H1 (cell line): Measurements from ENCODE around the gene GLS. TPM values are rescaled to one million over a fixed set of nuclear protein-coding genes. Genes with fewer than 3 reads are reported as not detected.

Source experiments
- CTCF ChIA-PET: fragments of 300-600 bp; sonication (Branson Sonifier 250); formaldehyde crosslinking; loops from one replicate; lab custom pipeline; 2021; ENCODE audit not compliant: partially characterized antibody; lab: Charles Lee
- POLR2A ChIA-PET: fragments of 300-600 bp; sonication (Branson Sonifier 250); formaldehyde crosslinking; loops from one replicate; lab custom pipeline; 2021; ENCODE audit warnings: inconsistent platforms; ENCODE audit not compliant: partially characterized antibody; lab: Charles Lee
- DNase-seq, 2 experiments: peaks; one replicate each; pipeline versions ENCODE4 v3.0.0 to v3.0.0-alpha.2; 2010 to 2022; ENCODE audit warnings: low spot score in 2 of 2, low read depth in 1 of 2, mixed read lengths in 1 of 2
- FAIRE-seq: peaks from 2 replicates; lab custom pipeline; 2011; peaks lifted over from hg19 to GRCh38; lab: Jason Lieb, UNC
- H2AFZ ChIP-seq: 2 replicates; pipeline ENCODE4 v1.8.1; 2012; ENCODE audit warnings: low read length, inconsistent platforms
- H2AK5ac ChIP-seq: 2 replicates; pipeline ENCODE4 v1.6.1; 2013; ENCODE audit warnings: low read depth, low read length
- H2BK120ac ChIP-seq: replicated peaks from 2 replicates; pipeline ENCODE3; 2013; ENCODE audit warnings: low read depth, low read length, inconsistent platforms
- H2BK12ac ChIP-seq: 2 replicates; pipeline ENCODE4 v1.6.1; 2013; ENCODE audit warnings: low read depth, low read length
- H2BK15ac ChIP-seq: 2 replicates; pipeline ENCODE4 v1.6.1; 2013; ENCODE audit warnings: low read length
- H2BK20ac ChIP-seq: 2 replicates; pipeline ENCODE4 v1.6.1; 2013; ENCODE audit warnings: low read length
- H2BK5ac ChIP-seq: 2 replicates; pipeline ENCODE4 v1.6.1; 2013; ENCODE audit warnings: low read depth, low read length
- H3K14ac ChIP-seq: 2 replicates; pipeline ENCODE4 v1.6.1; 2013; ENCODE audit warnings: inconsistent platforms; ENCODE audit not compliant: insufficient read length
- H3K18ac ChIP-seq: 2 replicates; pipeline ENCODE4 v1.6.1; 2013; ENCODE audit warnings: low read length; ENCODE audit errors: extremely low read depth
- H3K23ac ChIP-seq: 2 replicates; pipeline ENCODE4 v1.6.1; 2013; ENCODE audit warnings: inconsistent platforms; ENCODE audit not compliant: insufficient read length
- H3K23me2 ChIP-seq: 2 replicates; pipeline ENCODE4 v1.6.1; 2013; ENCODE audit warnings: low read depth, low read length
- H3K27ac ChIP-seq: 2 replicates; pipeline ENCODE4 v1.6.1; 2011; ENCODE audit warnings: low read depth, low read length, inconsistent platforms
- H3K27me3 ChIP-seq, 4 experiments: replicated peaks in 1 of 4; 1 replicate in 1 of 4; 2 replicates in 3 of 4; pipeline versions ENCODE4 v1.6.1 to v1.8.1; 2011 to 2013; ENCODE audit warnings: low read length in 3 of 4, mild to moderate bottlenecking in 3 of 4, inconsistent platforms in 2 of 4, mixed read lengths in 2 of 4, moderate library complexity in 1 of 4; ENCODE audit not compliant: control insufficient read depth in 3 of 4, insufficient read depth in 3 of 4; ENCODE audit errors: extremely low read depth in 1 of 4
- H3K36me3 ChIP-seq, 4 experiments: 2 replicates each; pipeline versions ENCODE4 v1.6.1 to v1.8.1; 2011 to 2013; ENCODE audit warnings: mild to moderate bottlenecking in 4 of 4, low read length in 3 of 4, moderate library complexity in 2 of 4, control low read depth in 1 of 4, inconsistent platforms in 1 of 4; ENCODE audit not compliant: insufficient read depth in 4 of 4, control insufficient read depth in 2 of 4
- H3K4ac ChIP-seq: replicated peaks from 2 replicates; pipeline ENCODE3; 2013; ENCODE audit warnings: low read length, low read depth, mixed read lengths, inconsistent platforms; ENCODE audit not compliant: insufficient read length
- H3K4me1 ChIP-seq, 4 experiments: replicated peaks in 1 of 4; 1 replicate in 1 of 4; 2 replicates in 3 of 4; pipeline versions ENCODE4 v1.6.1 to v1.8.1; 2011 to 2013; ENCODE audit warnings: low read length in 3 of 4, inconsistent platforms in 2 of 4, mixed read lengths in 1 of 4; ENCODE audit not compliant: insufficient read depth in 4 of 4, control insufficient read depth in 3 of 4
- H3K4me2 ChIP-seq, 2 experiments: 2 replicates each; pipeline versions ENCODE4 v1.6.1 to v1.8.1; 2011 to 2013; ENCODE audit warnings: low read depth in 2 of 2, low read length in 2 of 2, control low read depth in 1 of 2, inconsistent platforms in 1 of 2, mild to moderate bottlenecking in 1 of 2; ENCODE audit not compliant: insufficient read depth in 1 of 2
- H3K4me3 ChIP-seq, 4 experiments: fragments of 200-600, 300-600 bp in 1 of 4; sonication (generic), shearing (Covaris generic), sonication (Bioruptor Twin) in 1 of 4; 2 replicates each; pipeline versions ENCODE4 v1.5.1 to v1.8.1; 2011 to 2016; ENCODE audit warnings: low read length in 4 of 4, low read depth in 3 of 4, control low read depth in 2 of 4, inconsistent platforms in 2 of 4, mild to moderate bottlenecking in 2 of 4, mixed read lengths in 1 of 4, moderate library complexity in 1 of 4; ENCODE audit not compliant: insufficient read depth in 2 of 4; ENCODE audit errors: extremely low read depth in 1 of 4
- H3K56ac ChIP-seq: replicated peaks from 2 replicates; pipeline ENCODE3; 2013; ENCODE audit warnings: low read depth, mild to moderate bottlenecking, mixed read lengths, low read length, inconsistent platforms; ENCODE audit not compliant: insufficient read length
- H3K79me1 ChIP-seq: 2 replicates; pipeline ENCODE4 v1.6.1; 2013; ENCODE audit warnings: low read depth, low read length, control low read depth
- H3K79me2 ChIP-seq, 2 experiments: 2 replicates each; pipeline versions ENCODE4 v1.6.1 to v1.8.1; 2012 to 2013; ENCODE audit warnings: low read length in 2 of 2, mild to moderate bottlenecking in 2 of 2, inconsistent platforms in 1 of 2; ENCODE audit not compliant: insufficient read depth in 2 of 2, control insufficient read depth in 1 of 2
- H3K9ac ChIP-seq, 4 experiments: replicated peaks in 1 of 4; 1 replicate in 1 of 4; 2 replicates in 3 of 4; pipeline versions ENCODE4 v1.6.1 to v1.8.1; 2011 to 2013; ENCODE audit warnings: low read depth in 3 of 4, low read length in 3 of 4, control low read depth in 2 of 4, mild to moderate bottlenecking in 2 of 4, moderate library complexity in 2 of 4, inconsistent platforms in 1 of 4; ENCODE audit errors: extremely low read depth in 1 of 4
- H3K9me3 ChIP-seq, 2 experiments: 2 replicates each; pipeline versions ENCODE4 v1.6.1 to v1.8.1; 2012 to 2013; ENCODE audit warnings: mild to moderate bottlenecking in 2 of 2, moderate library complexity in 2 of 2, control low read depth in 1 of 2, inconsistent platforms in 1 of 2, low read depth in 1 of 2, low read length in 1 of 2, mixed read lengths in 1 of 2; ENCODE audit not compliant: insufficient read depth in 2 of 2
- H4K20me1 ChIP-seq, 2 experiments: replicated peaks in 1 of 2; 2 replicates each; pipeline versions ENCODE3 to v1.8.1; 2011 to 2013; ENCODE audit warnings: inconsistent platforms in 2 of 2, low read length in 2 of 2, mild to moderate bottlenecking in 1 of 2; ENCODE audit not compliant: insufficient read depth in 2 of 2, control insufficient read depth in 1 of 2
- H4K5ac ChIP-seq: 2 replicates; pipeline ENCODE4 v1.6.1; 2013; ENCODE audit warnings: low read length, low read depth, mixed read lengths, inconsistent platforms; ENCODE audit not compliant: insufficient read length
- H4K8ac ChIP-seq: 2 replicates; pipeline ENCODE4 v1.8.0; 2013; ENCODE audit warnings: mild to moderate bottlenecking, moderate library complexity, low read length, inconsistent platforms; ENCODE audit not compliant: insufficient read depth; ENCODE audit errors: extremely low read depth
- H4K91ac ChIP-seq: replicated peaks from 2 replicates; pipeline ENCODE3; 2013; ENCODE audit warnings: low read length, mixed read lengths, inconsistent platforms; ENCODE audit not compliant: insufficient read length
- BRCA1 ChIP-seq: IDR thresholded peaks from 2 replicates; pipeline ENCODE4 v1.6.1; 2012; ENCODE audit warnings: low read depth, low read length, improper control_type of control experiment
- SIX5 ChIP-seq: IDR thresholded peaks from 2 replicates; pipeline ENCODE4 v1.6.1; 2011; ENCODE audit warnings: mild to moderate bottlenecking, low read depth, low read length
- WGBS, 2 experiments: shearing (Covaris generic) in 1 of 2; methylation state at CpG; one replicate each; pipeline versions ENCODE4 v1.1.6 to v1.1.7; 2013 to 2015; ENCODE audit warnings: low lambda C conversion rate in 2 of 2, mixed read lengths in 2 of 2, inconsistent platforms in 1 of 2, low coverage in 1 of 2, missing lambda C conversion rate in 1 of 2; ENCODE audit not compliant: insufficient replicate concordance in 2 of 2, insufficient coverage in 1 of 2, insufficient read length in 1 of 2; ENCODE audit errors: extremely low coverage in 1 of 2, missing lambda C conversion rate in 1 of 2; 5-methylcytosine and 5-hydroxymethylcytosine counted together
- polyA plus RNA-seq, 7 experiments: library from polyadenylated mRNA; depleted of rRNA in 3 of 7; stranded (reverse) in 5 of 7; unstranded in 2 of 7; fragments of >200 nt in 5 of 7; fragments of 200-250 nt in 2 of 7; gene quantifications; 1 replicate in 5 of 7; 2 replicates in 1 of 7; 4 replicates in 1 of 7; pipeline versions ENCODE4 v1.2.1 to v1.2.3, GENCODE V29; 2011 to 2013; ENCODE audit warnings: missing spikeins in 2 of 7, mixed read lengths in 2 of 7
- total RNA-seq: library from RNA; stranded (reverse); fragmentation: NEBNext Ultra II Directional; extraction: Animal tissue kit (Norgen Biotek cat#: 25700); gene quantifications from 2 replicates; pipeline ENCODE4 v1.2.1, GENCODE V29; 2021
- TF ChIP-seq, protein P1 (sequence below): IDR thresholded peaks from 2 replicates; pipeline ENCODE4 v1.6.1; 2012; ENCODE audit warnings: low read length, inconsistent platforms

GLS gene
- total and polyA plus RNA-seq, 2 of the 8 experiments (the other 6 are each of a cell fraction or from before 2014, with no cell fraction given), result 15.7 to 89.8 TPM

- Histone ChIP-seq H3K36me3 (peaks cover 22 to 80% (median 63%) of the 10 kb centered on the region in 4 experiments), H3K23me2 (no peaks in the 10 kb centered on the region)
- CTCF ChIA-PET, result interaction anchor here (2.2 kb wide), 1 partner anchor 10 kb away, joined by 16 read pairs; no protein-coding TSS in a partner anchor
These were observed 106.5 kb downstream of the GLS start for GRCh38 chr2:190987116-190987515.

More at GRCh38 chr2:190987116-190987515, 106.5 kb downstream of the GLS start:
- Histone ChIP-seq H2AFZ (no peak overlapping the region), H3K9ac (no peak overlapping the region), H3K56ac (no peak overlapping the region), H4K20me1 (peaks cover 0 to 2% of the 10 kb centered on the region in 2 experiments), H3K27ac (no peak overlapping the region), H2BK20ac (no peak overlapping the region), H2BK12ac (no peak overlapping the region), H2BK120ac (no peak overlapping the region), H3K4me3 (no peak overlapping the region), H3K4me1 (no peaks in the 10 kb centered on the region), H4K91ac (no peak overlapping the region), H3K79me2 (no peaks in the 10 kb centered on the region), H4K8ac (no peak overlapping the region), H3K4ac (no peak overlapping the region), H3K4me2 (no peak overlapping the region), H2BK15ac (no peak overlapping the region), H3K18ac (no peak overlapping the region), H3K23ac (no peak overlapping the region), H2BK5ac (no peak overlapping the region), H4K5ac (no peak overlapping the region), H2AK5ac (no peak overlapping the region), H3K27me3 (no peaks in the 10 kb centered on the region), H3K79me1 (no peaks in the 10 kb centered on the region), H3K14ac (no peak overlapping the region), H3K9me3 (no peaks in the 10 kb centered on the region)
- TF ChIP-seq, protein P1, sequence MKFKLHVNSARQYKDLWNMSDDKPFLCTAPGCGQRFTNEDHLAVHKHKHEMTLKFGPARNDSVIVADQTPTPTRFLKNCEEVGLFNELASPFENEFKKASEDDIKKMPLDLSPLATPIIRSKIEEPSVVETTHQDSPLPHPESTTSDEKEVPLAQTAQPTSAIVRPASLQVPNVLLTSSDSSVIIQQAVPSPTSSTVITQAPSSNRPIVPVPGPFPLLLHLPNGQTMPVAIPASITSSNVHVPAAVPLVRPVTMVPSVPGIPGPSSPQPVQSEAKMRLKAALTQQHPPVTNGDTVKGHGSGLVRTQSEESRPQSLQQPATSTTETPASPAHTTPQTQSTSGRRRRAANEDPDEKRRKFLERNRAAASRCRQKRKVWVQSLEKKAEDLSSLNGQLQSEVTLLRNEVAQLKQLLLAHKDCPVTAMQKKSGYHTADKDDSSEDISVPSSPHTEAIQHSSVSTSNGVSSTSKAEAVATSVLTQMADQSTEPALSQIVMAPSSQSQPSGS, result no peak
- TF ChIP-seq BRCA1 (no peak), SIX5 (no peak)
- no peak for DNase-seq
- no peak for FAIRE-seq
- WGBS, 2 experiments, result 95% methylated on average over 1 of the region's 1 CpG; no CpG with 5 or more reads in 1 of the 2 experiments
- POLR2A ChIA-PET, result no interaction called here
